Suprapubic skin (tissue), 2 donors: Measurements from ENCODE around the gene OR52B6.

ENCODE experiments used
- EP300 ChIP-seq: sonication (generic); formaldehyde crosslinking; IDR thresholded peaks from one replicate; pipeline ENCODE4 v1.6.1; 2017; ENCODE audit warnings: antibody characterized with exemption
- POLR2A ChIP-seq, 2 donors: fragments of 450-650 bp; IDR thresholded peaks; one replicate each; pipeline ENCODE4 v1.6.1; 2017; ENCODE audit warnings: antibody characterized with exemption in 2 of 2, mild to moderate bottlenecking in 2 of 2, moderate library complexity in 2 of 2

DNA sequence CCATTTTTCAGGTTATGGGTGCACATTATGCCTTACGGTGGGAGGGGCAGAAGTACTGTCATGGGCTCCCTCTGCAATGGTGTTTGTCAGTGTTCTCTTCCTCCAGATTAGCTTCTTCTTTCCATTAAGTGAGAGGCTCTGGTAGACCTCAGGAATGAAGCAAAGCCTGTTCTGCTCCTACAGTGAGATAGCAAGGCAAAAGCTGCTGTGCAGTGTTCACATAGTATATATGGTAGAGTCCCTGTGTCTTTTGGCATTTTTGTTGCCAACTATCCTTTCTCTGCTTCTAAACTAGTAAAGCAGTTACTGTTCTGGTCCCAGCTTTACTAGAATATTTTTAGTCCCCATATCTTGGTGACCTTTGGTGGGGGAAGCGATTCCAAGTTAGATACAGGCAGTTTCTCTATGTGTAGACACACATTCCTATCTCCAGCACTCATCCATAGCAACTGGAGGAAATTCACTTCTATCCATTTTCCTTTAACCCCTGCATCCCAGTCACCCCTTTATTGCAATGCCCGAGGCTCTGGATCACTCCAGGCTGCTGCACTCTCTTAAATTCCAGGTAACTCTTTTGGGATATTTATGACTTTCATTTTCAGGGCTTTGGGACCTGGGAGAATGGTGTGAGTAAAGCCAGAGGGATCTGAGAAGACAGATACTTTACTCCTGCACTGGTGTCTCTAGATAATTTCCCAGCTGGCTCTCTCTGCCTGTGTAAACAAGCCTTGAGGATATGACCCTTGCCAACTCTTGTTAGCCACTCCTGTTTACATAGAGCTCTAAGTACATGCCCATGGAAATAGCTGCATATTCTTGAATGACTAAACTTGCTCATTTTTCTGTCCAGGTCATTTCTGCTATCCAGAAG, 40.2 kb downstream of the OR52B6 start:
- TF ChIP-seq POLR2A (IDR thresholded peaks at IDR 0.05) (no peak), EP300 (no peak)
